Neutrophil (primary cell): ENCODE results near the gene CDK9.

ENCODE experiments used
- H3K27ac ChIP-seq: fragments of 200-600 bp; sonication (generic); 2 replicates; pipeline ENCODE4 v1.5.1; 2016; ENCODE audit warnings: mild to moderate bottlenecking, moderate library complexity
- H3K27me3 ChIP-seq: fragments of 200-600 bp; sonication (generic); 2 replicates; pipeline ENCODE4 v1.6.0; 2016; ENCODE audit warnings: mild to moderate bottlenecking
- H3K36me3 ChIP-seq: fragments of 200-600 bp; sonication (generic); 2 replicates; pipeline ENCODE4 v1.5.1; 2017
- H3K4me1 ChIP-seq, 2 experiments: fragments of 200-600 bp in 1 of 2; sonication (generic) in 1 of 2; 1 replicate in 1 of 2; 2 replicates in 1 of 2; pipeline versions ENCODE4 v1.5.1 to v1.6.1; 2013 to 2016; ENCODE audit warnings: low read depth in 1 of 2, low read length in 1 of 2, mild to moderate bottlenecking in 1 of 2, moderate library complexity in 1 of 2; ENCODE audit not compliant: control insufficient read depth in 1 of 2, insufficient read depth in 1 of 2
- H3K4me3 ChIP-seq, 2 experiments: fragments of 200-600 bp in 1 of 2; sonication (generic) in 1 of 2; 1 replicate in 1 of 2; 2 replicates in 1 of 2; pipeline ENCODE4 v1.5.1; 2013 to 2016; ENCODE audit warnings: low read depth in 1 of 2, low read length in 1 of 2, mild to moderate bottlenecking in 1 of 2, moderate library complexity in 1 of 2
- H3K9me3 ChIP-seq: fragments of 200-600 bp; sonication (generic); 2 replicates; pipeline ENCODE4 v1.5.1; 2016
- CTCF ChIP-seq: fragments of 200-600 bp; sonication (generic); IDR thresholded peaks from 2 replicates; pipeline ENCODE4 v1.5.1; 2016; ENCODE audit warnings: antibody characterized with exemption

Gene CDK9

GRCh38 chr9:127785933-127786772 lies at the start of gene CDK9:
Gene CDK9 (plus strand): TSS chr9:127786034. CDS start chr9:127786149, 115 bp downstream.
- Histone ChIP-seq H3K9me3 (no peaks in the 10 kb centered on the region), H3K36me3 (peaks cover 44% of the 10 kb centered on the region)

GRCh38 chr9:127738666-127739065 lies 47.2 kb upstream of the CDK9 start:
- no peak for TF ChIP-seq CTCF
- no peaks in the 10 kb centered on the region for H3K9me3 ChIP-seq
- H3K27me3 ChIP-seq: no peaks in the 10 kb centered on the region
- H3K4me1 ChIP-seq: peaks cover 15 to 21% of the 10 kb centered on the region in 2 experiments
- peaks cover 65% of the 10 kb centered on the region for H3K36me3 ChIP-seq
- no peak overlapping the region for H3K4me3 ChIP-seq
- H3K27ac ChIP-seq: no peak overlapping the region

More at GRCh38 chr9:127785933-127786772, at the start of gene CDK9:
- TF ChIP-seq CTCF: no peak
- Histone ChIP-seq H3K27ac (peak within 1 kb of the TSS; percentile 90), H3K27me3 (no peaks in the 10 kb centered on the region), H3K4me3 (peak within 1 kb of the TSS; percentile 79 to 97), H3K4me1 (peaks cover 54% of the 10 kb centered on the region in 2 experiments)

- Histone ChIP-seq H3K4me3 (no peak overlapping the region), H3K9me3 (no peaks in the 10 kb centered on the region), H3K4me1 (peaks cover 5 to 12% of the 10 kb centered on the region in 2 experiments), H3K27me3 (no peaks in the 10 kb centered on the region), H3K27ac (no peak overlapping the region), H3K36me3 (peaks cover 76% of the 10 kb centered on the region)
- TF ChIP-seq CTCF: no peak
Measured at GRCh38 chr9:127739614-127740330, 46.1 kb upstream of the CDK9 start.

- H3K27ac ChIP-seq: no peak overlapping the region
- H3K9me3 ChIP-seq: no peaks in the 10 kb centered on the region
- H3K27me3 ChIP-seq: no peaks in the 10 kb centered on the region
- no peak for TF ChIP-seq CTCF
- no peaks in the 10 kb centered on the region for H3K4me1 ChIP-seq
- H3K4me3 ChIP-seq: no peak overlapping the region
- H3K36me3 ChIP-seq: peaks cover 98% of the 10 kb centered on the region
Measured at GRCh38 chr9:127741831-127742434, 43.9 kb upstream of the CDK9 start.

- no peak for TF ChIP-seq CTCF
- Histone ChIP-seq H3K9me3 (no peaks in the 10 kb centered on the region), H3K27ac (no peak overlapping the region), H3K36me3 (peaks cover 100% of the 10 kb centered on the region), H3K27me3 (no peaks in the 10 kb centered on the region), H3K4me3 (no peak overlapping the region), H3K4me1 (no peaks in the 10 kb centered on the region)
Measured at GRCh38 chr9:127742435-127743088, 43.3 kb upstream of the CDK9 start.
